Left lung (tissue), 10 donors: ENCODE measurements around the gene RNF13. TPM values are rescaled to one million over a fixed set of nuclear protein-coding genes. Genes with fewer than 3 reads are reported as not detected.

Experiments
- ATAC-seq: fragments of 200-7000 bp; cut with Tn5 transposase; one replicate; pipeline ENCODE4 v1.9.1; 2020; ENCODE audit warnings: moderate library complexity
- DNase-seq, 4 donors: peaks; one replicate each; pipeline ENCODE4 v3.0.0-alpha.2; 2013 to 2020
- H3K27ac ChIP-seq, 2 donors: fragments of 200-600 bp; sonication (generic) in 1 of 2; one replicate each; pipeline versions ENCODE4 v1.5.0 to v1.8.0; 2020 to 2021
- H3K27me3 ChIP-seq, 2 donors: fragments of 200-600 bp; sonication (generic) in 1 of 2; one replicate each; pipeline versions ENCODE4 v1.5.0 to v1.8.0; 2020 to 2021
- H3K36me3 ChIP-seq, 2 donors: fragments of 200-600 bp; sonication (generic) in 1 of 2; one replicate each; pipeline versions ENCODE4 v1.5.0 to v1.8.0; 2020 to 2021
- H3K4me1 ChIP-seq, 2 donors: fragments of 200-600 bp; one replicate each; pipeline ENCODE4 v1.8.0; 2021
- H3K4me3 ChIP-seq, 2 donors: fragments of 200-600 bp; sonication (generic) in 1 of 2; one replicate each; pipeline versions ENCODE4 v1.5.0 to v1.8.0; 2020 to 2021; ENCODE audit warnings: mild to moderate bottlenecking in 1 of 2
- H3K9me3 ChIP-seq, 2 donors: fragments of 200-600 bp; sonication (generic) in 1 of 2; one replicate each; pipeline versions ENCODE4 v1.5.0 to v1.8.0; 2020 to 2021
- intact Hi-C, 2 donors: fragments of 100-400 bp; cut with DNase I; formaldehyde crosslinking; loops; one replicate each; pipeline versions ENCODE4 v1.11.2 to v1.14.2; 2022
- polyA plus RNA-seq, 6 donors: library from polyadenylated mRNA; unstranded; fragments of 120-200 nt; gene quantifications; one replicate each; pipeline ENCODE4 v1.2.1, GENCODE V29; 2013; ENCODE audit not compliant: insufficient read length in 6 of 6
- total RNA-seq, 2 donors: library from RNA; stranded (reverse); fragmentation: NEBNext Ultra II Directional; extraction: Animal tissue kit (Norgen Biotek cat#: 25700); gene quantifications; one replicate each; pipeline ENCODE4 v1.2.1, GENCODE V29; 2021
- TF ChIP-seq, protein P1 (sequence below), 2 donors: fragments of 200-600 bp; sonication (generic) in 1 of 2; IDR thresholded peaks; one replicate each; pipeline versions ENCODE4 v1.5.0 to v1.8.0; 2021; ENCODE audit warnings: antibody characterized with exemption in 2 of 2
- donor health status: DM: no; HTN: yes; CAD: no.
- donor health status: DM: no; HTN: no; CAD: no.

Gene RNF13
- total and polyA plus RNA-seq, 8 donors, result 64.9 to 126 (median 73.6) TPM

DNA sequence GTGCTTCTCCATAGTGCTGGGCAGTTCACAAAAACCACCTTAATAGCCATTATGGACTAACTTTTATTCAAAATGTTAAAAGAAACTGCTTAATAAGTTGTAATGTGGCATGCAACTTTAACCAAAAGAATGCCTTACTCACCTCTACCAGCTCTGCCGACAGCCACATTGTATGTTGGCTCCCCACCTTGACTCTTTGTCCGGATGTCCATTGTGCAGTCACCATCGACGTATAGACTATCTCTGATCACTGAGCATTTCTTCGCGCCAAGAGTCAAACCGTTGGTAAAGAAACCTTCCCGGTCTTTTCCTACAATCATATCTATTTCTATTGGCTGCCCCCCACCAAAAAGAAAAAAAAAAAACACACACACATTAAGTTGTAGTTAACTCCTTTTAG, 155.2 kb downstream of the RNF13 start:
- Histone ChIP-seq H3K4me1 (peaks cover 0 to 33% of the 10 kb centered on the region in 2 donors), H3K36me3 (peaks cover 0 to 4% of the 10 kb centered on the region in 2 donors), H3K27ac (no peak overlapping the region), H3K27me3 (peaks cover 4 to 44% of the 10 kb centered on the region in 2 donors), H3K4me3 (no peak overlapping the region), H3K9me3 (no peaks in the 10 kb centered on the region)
- intact Hi-C loops, result loop anchor here in 1 of 2 donors (10.0 kb wide), 1 partner anchor 217 kb away; no protein-coding TSS in a partner anchor
- ATAC-seq, result no peak
- DNase-seq, result no peak
- TF ChIP-seq, protein P1, sequence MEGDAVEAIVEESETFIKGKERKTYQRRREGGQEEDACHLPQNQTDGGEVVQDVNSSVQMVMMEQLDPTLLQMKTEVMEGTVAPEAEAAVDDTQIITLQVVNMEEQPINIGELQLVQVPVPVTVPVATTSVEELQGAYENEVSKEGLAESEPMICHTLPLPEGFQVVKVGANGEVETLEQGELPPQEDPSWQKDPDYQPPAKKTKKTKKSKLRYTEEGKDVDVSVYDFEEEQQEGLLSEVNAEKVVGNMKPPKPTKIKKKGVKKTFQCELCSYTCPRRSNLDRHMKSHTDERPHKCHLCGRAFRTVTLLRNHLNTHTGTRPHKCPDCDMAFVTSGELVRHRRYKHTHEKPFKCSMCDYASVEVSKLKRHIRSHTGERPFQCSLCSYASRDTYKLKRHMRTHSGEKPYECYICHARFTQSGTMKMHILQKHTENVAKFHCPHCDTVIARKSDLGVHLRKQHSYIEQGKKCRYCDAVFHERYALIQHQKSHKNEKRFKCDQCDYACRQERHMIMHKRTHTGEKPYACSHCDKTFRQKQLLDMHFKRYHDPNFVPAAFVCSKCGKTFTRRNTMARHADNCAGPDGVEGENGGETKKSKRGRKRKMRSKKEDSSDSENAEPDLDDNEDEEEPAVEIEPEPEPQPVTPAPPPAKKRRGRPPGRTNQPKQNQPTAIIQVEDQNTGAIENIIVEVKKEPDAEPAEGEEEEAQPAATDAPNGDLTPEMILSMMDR (IDR thresholded peaks at IDR 0.05), result no peak

DNA sequence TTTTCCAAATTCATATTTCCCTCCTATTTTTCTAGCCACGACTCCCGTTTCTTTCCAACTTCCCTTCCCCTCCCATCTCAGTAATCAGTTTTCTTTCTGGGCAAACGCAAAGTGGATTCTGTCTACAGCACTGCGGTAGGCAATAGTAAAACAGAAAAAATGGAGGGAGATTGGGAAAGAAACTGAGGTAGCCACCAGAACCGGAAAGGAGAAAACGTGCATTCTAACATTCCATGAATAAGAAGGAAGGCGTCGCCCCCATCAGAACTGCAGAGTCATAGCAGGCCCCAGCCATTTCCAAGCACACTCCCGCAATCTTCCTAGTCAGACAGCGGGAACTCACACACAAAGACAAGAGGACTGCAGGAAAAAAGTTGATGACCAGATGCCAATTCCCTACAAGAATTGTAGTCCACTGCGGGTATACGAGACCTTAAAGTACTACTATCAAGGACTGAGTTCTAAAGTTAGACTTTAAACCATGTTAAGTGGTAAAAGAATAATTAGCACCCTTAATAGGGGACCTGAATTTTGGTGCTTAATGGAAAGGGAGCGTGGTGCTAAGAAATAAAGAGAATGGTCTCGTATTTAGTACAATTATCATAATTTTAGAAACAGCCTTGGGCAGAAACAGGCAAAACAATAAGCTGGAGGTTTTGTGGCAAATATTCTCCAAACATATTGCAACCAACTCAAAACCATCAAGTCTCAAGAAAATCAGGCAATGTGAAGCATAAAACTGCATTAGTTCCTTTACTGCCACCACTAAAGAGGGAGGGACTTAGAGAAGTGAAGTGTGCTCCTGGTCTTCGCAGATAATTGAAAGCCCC, 156.3 kb downstream of the RNF13 start:
- peak overlapping the region; percentile 64 to 82 for H3K27ac ChIP-seq
- peak in 3 of 4 donors; percentile 37 to 76 (median 67) for DNase-seq
- peaks cover 0 to 33% of the 10 kb centered on the region in 2 donors for H3K4me1 ChIP-seq
- intact Hi-C loops, result loop anchor here in 1 of 2 donors (10.0 kb wide), 1 partner anchor 215 kb away; no protein-coding TSS in a partner anchor
- H3K4me3 ChIP-seq, result peak overlapping the region; percentile 67 to 78
- H3K27me3 ChIP-seq, result peaks cover 4 to 53% of the 10 kb centered on the region in 2 donors
- ATAC-seq, result peak; percentile 33
- peaks cover 0 to 4% of the 10 kb centered on the region in 2 donors for H3K36me3 ChIP-seq
- H3K9me3 ChIP-seq, result no peaks in the 10 kb centered on the region
- TF ChIP-seq, protein P1 (IDR thresholded peaks at IDR 0.05), result no peak

DNA sequence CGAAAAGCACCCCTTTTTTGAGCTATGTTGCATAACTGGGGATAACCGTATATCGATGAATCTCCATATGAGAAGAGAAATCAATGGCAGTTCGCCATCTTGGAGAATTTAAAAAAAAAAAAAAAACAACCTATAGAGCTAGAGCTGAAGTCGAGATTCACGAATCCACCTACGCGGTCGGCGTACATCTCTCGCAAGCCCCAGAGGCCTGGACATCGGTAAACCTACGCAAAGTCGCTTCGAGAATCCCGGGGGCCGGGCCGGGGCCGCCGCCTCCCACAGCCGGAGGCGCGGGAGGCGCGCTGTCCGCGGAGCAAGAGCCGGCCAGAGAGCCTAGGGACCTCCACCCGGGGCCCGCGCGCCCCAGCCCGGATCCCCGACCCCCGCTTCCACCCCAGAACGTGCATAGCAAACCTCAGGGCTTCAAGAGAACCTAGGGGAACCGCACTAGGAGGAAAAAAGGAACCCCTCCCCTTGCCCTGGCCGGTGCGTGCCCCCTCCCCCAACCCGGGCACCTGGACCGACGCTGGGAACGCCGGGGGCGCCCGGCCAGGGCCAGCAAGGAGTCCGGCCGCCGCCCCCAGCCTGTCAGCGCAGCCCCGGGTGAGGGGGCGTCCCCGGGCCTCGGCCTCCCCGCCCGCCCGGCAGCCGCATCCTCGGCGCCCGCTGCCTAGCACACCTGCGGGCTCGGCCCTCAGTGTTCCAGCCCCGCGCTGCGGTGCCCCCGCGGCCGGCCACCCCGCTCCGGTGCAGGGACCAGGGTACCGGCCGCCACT, 157.1 kb downstream of the RNF13 start:
- H3K4me1 ChIP-seq, result peaks cover 0 to 33% of the 10 kb centered on the region in 2 donors
- DNase-seq (peak; percentile 84 to 96 (median 92)), ATAC-seq (peak; percentile 80)
- H3K27ac ChIP-seq, result peak overlapping the region; percentile 64 to 82
- H3K9me3 ChIP-seq, result no peaks in the 10 kb centered on the region
- TF ChIP-seq, protein P1 (IDR thresholded peaks at IDR 0.05), result no peak
- peak overlapping the region; percentile 67 to 78 for H3K4me3 ChIP-seq
- intact Hi-C loops, result loop anchor here in 1 of 2 donors (10.0 kb wide), 1 partner anchor 215 kb away; no protein-coding TSS in a partner anchor
- peaks cover 4 to 58% of the 10 kb centered on the region in 2 donors for H3K27me3 ChIP-seq
- peaks cover 0 to 4% of the 10 kb centered on the region in 2 donors for H3K36me3 ChIP-seq

DNA sequence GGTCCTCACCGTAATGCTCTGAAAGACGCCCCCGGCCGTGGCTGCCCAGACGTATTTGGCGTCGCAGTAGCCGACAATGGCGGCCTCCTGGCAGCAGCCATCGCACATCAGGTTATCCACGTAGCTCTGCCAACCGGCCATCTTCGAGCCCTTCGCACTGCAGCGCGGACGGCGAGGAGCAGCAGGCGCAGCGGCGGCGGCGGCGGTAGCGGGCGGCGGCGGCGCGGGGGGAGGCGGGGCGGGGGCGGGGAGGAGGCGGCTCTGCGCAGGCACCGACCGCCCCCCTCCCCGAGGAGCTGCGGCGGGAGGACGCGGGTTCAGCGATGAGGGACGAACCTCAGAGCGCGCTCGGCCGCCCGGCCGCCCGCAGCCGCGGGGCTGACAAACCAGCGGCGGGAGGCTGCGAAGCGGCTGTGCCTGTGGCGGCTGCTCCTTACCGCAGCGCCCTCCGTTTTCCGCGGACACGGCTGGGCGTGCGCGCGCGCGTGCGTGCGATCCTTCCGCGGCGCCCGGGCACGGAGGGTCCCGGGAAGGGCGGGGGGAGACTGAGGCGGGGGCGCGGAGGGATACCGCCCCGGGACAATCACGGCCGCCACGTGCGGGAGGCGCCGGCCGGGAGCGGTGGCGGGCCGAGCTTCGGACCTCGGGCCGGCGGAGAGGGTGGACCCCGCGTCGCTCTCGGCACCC, 157.8 kb downstream of the RNF13 start, which contains the start of gene PFN2:
TSS of gene PFN2 (minus strand) at position 180 of the 687 bp plus-strand sequence. CDS start at position 141, 39 bp downstream.
- intact Hi-C loops, result no loop called here
- H3K4me1 ChIP-seq, result peaks cover 0 to 33% of the 10 kb centered on the region in 2 donors
- peaks cover 4 to 58% of the 10 kb centered on the region in 2 donors for H3K27me3 ChIP-seq
- no peaks in the 10 kb centered on the region for H3K9me3 ChIP-seq
- peak within 1 kb of the TSS; percentile 67 to 78 for H3K4me3 ChIP-seq
- ATAC-seq (peak; percentile 78), DNase-seq (peak; percentile 51 to 91 (median 86))
- H3K27ac ChIP-seq, result peak within 1 kb of the TSS; percentile 64 to 82
- TF ChIP-seq, protein P1 (IDR thresholded peaks at IDR 0.05), result no peak
- H3K36me3 ChIP-seq, result peaks cover 0 to 1% of the 10 kb centered on the region in 2 donors
